ENCODE results near the gene MACROD1. TPM values are rescaled to one million over a fixed set of nuclear protein-coding genes. Genes with fewer than 3 reads are reported as not detected.
"Not testable (repeated sequence)": the region's sequence is repeated elsewhere in the genome, so short reads cannot be mapped to it uniquely, and the experiment has no call there.

Gene MACROD1
- total RNA-seq, 1 donor from 2014 or later = 11.1 TPM

DNA sequence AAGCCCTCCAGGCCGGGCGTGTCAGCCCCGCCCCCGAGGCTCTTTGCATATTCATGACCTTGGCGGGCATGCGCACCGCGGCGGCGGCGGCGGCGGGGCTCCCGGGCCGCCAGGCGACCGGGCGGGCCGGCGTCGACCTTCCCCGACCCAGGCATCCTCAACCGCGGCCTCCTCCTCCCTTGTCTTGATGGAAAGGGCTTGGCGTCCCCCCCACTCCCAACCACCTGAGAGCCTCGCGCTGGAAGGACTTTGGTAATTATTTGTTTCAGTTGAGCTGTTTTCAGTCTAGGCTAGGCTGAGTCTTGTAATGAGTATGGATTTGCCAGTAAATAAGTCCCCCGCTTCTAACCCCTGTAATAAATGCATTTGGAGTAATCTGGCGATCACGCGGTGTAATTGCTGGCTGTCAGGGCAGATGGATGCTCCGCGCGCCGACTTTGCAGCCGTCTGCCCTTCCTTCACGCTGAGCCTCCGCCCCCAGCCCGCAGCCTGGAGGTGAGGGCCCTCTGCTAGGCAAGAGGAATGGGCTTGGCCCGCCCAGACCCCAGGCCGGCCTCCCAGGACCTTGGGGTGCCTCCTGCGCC, 105.0 kb downstream of the MACROD1 start:
- intact Hi-C loops (cut with micrococcal nuclease) = no loop called here

DNA sequence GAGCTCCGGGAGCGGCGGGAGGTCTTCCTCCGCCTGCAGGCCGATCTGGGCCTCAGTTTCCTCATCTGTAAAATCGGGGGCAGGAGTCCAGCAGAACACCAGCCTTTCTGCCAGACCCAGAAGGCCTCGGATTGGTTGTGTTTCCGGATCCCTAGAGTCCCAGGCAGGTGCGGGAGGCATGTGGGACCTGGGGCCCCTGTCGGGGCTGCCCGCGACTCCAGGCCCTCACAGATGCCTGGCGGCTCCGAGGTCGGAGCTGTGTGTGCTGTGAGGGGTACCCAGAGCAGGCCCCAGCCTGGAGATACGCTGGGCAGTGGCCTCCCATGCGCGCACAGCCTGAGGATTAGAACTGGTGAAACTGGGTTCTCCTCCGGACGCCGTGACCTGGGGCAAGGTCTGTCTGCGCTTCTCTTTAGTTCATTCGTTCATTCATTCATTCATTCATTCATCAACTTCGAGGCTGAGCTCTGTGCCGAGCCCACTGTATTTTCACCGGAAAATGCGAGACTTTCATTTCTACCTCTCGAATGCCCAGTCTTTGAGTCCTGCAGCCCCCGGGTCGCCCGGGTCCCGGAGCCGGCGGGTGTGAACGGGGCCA, 105.6 kb downstream of the MACROD1 start:
- intact Hi-C loops (cut with micrococcal nuclease) = no loop called here

DNA sequence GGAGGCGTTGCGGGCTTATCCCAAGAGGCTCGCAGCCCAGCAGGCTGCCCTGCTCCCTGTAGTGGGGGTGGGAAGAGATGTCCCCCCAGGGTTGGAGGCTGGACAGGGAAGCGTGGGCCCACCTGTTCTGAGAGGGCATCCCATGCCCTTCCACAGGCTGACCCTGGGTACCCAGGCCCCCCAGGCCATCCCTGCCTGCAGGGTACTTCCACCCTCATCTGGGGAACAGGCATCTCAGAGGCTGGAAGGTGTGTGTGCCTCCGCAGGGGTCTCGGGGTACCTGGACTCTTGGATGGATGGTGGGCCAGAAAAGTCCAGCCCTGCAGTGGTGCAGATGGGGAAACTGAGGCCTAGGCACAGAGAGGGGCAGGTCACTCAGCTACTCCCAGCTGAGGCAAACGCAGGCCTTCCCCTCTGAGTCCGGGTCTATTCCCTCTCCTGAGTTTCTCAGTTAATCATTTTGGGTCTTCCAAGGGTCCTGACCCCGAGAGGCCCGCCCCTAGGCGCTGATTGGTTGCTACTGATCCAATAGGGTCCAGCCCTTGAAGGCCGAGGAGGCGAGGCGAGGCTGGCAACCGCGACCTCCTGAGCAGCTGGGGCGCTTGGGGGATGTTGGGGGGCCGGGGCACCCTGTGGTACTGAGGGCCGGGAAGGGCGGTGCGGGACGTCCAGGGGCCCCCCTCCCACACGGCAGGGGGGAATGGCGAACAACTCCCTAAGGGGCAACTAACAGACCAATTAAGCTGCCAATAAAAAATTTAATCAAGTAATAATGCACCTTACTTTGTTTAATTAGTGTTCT, 106.4 kb downstream of the MACROD1 start:
- intact Hi-C loops (cut with micrococcal nuclease) = no loop called here

GRCh38 chr11:64058494-64058893, 107.4 kb downstream of the MACROD1 start:
- intact Hi-C loops (cut with micrococcal nuclease) = no loop called here

GRCh38 chr11:64057890-64058289, 108.0 kb downstream of the MACROD1 start:
- intact Hi-C loops (cut with micrococcal nuclease) = no loop called here

GRCh38 chr11:64056861-64057260, 109.1 kb downstream of the MACROD1 start:
- intact Hi-C loops (cut with micrococcal nuclease) = no loop called here

- intact Hi-C loops (cut with micrococcal nuclease) = no loop called here
Observed at GRCh38 chr11:64056213-64056785, 109.6 kb downstream of the MACROD1 start.

- intact Hi-C loops (cut with micrococcal nuclease) = no loop called here
Observed at GRCh38 chr11:64055077-64055476, 110.8 kb downstream of the MACROD1 start.

- intact Hi-C loops (cut with micrococcal nuclease) = no loop called here
Observed at GRCh38 chr11:64053699-64054098, 112.2 kb downstream of the MACROD1 start.

- intact Hi-C loops (cut with micrococcal nuclease) = no loop called here
Observed at GRCh38 chr11:64052938-64053622, 112.8 kb downstream of the MACROD1 start.

- intact Hi-C loops (cut with micrococcal nuclease) = no loop called here
Observed at GRCh38 chr11:64052436-64052835, 113.5 kb downstream of the MACROD1 start.

DNA sequence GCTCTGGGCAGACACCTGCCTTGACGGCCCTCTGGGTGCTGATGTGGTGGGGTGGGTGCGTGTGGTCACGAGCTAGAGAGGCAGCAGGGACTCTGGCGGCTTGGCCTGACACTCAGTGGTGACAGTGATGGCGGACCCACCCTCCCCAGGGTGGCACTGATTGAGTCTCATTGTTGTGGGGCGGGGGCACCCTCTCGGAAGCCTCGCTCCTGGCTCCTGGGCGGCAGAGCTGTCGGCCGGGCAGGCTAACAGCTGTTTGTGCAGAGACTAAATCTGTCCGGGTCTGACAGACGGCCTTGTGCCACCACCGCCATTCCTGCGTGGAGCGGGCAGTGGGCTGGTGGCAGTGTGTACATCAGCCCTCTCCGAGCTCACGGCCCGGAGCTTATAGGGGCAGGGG, 114.6 kb downstream of the MACROD1 start:
- intact Hi-C loops (cut with micrococcal nuclease) = no loop called here

- intact Hi-C loops (cut with micrococcal nuclease) = no loop called here
Observed at GRCh38 chr11:64049509-64049908, 116.4 kb downstream of the MACROD1 start.

DNA sequence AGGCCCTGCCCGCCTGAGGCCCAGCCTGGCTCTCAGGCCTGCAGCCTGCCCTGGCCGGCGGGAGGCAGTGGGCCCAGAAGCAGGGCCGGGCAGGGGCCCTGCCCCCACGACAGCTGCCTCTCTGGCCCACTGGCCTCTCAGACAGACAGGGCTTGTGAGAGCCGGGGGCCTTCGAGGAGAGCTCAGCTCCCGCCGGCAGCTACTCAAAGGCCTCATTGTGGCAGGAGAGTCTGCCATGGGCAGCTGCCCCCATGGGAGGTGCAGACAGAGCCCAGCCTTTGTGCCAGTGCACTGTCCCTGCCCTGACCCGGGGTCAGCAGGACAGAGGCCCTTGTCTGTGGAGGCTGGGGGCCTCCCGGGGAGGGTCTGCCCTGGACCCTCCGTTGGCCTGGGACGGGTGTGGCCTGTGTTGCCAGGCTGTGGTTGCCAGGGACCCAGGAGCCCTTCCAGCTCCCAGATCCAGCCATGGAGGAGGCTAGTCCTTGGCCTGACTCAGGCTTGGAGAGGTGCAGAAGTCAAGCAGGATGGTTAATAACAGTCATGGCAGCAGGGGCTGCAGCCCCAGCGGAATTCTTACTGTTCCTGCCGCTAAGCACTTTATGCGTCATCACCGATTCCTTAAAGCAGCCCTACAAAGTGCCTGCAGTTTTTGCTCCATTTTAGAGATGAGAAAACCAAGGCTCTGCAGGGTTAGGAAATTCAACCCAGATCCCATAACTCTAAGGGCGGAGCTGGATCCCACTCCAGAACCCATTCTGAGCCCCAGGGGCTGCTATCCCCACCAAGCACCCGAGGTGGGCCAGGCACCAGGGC, 117.7 kb downstream of the MACROD1 start:
- intact Hi-C loops (cut with micrococcal nuclease) = no loop called here

- intact Hi-C loops (cut with micrococcal nuclease) = not testable (repeated sequence)
Observed at GRCh38 chr11:64047373-64047772, 118.5 kb downstream of the MACROD1 start.

- intact Hi-C loops (cut with micrococcal nuclease) = no loop called here
Observed at GRCh38 chr11:64045700-64046099, 120.2 kb downstream of the MACROD1 start.

DNA sequence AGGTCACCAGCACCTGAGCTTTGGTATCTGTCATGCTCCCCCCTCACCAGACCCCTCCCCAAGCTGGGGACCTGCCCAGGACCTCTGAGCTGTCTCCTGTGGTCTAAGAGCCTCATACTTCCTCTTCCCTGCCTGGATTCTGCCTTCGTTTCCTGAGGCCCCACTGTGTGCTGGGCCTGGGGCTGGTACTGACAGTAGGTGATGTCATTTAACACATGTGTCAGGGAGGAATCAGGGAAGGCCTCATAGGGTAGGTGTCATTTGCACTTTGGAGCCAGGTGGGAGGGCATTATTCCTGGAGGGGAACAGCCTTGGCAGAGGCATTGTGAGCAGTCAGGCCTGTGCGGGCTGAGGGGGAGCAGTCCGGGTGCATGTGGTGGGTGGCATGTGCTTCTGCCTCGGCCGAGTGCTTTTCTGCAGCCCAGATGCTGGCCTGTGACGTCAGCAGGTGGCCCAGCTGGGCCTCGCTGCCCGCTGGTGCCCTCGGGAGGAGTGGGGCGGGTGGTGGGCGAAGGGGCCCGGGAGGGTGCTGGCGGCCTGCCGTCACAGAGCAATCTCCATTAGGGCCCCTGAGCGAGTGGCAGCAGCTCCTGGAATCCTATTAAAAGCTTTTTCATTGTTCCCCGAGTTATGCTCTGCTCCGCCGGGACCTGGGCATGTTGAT, 121.1 kb downstream of the MACROD1 start:
- intact Hi-C loops (cut with micrococcal nuclease) = no loop called here

- intact Hi-C loops (cut with micrococcal nuclease) = no loop called here
Observed at GRCh38 chr11:64043545-64043944, 122.4 kb downstream of the MACROD1 start.

GRCh38 chr11:64042301-64042700, 123.6 kb downstream of the MACROD1 start:
- intact Hi-C loops (cut with micrococcal nuclease) = no loop called here

- intact Hi-C loops (cut with micrococcal nuclease) = no loop called here
Observed at GRCh38 chr11:64041846-64042245, 124.1 kb downstream of the MACROD1 start.

Data from T-helper 2 cell treated with Interferon-gamma antibody and Interleukin-4, amounts not matched to agents 100 ng/mL and 5 ng/mL, for 36 hours (primary cell).